T-helper 2 cell treated with Interferon-gamma antibody and Interleukin-4, amounts not matched to agents 100 ng/mL and 5 ng/mL, for 36 hours (primary cell): ENCODE measurements around the gene QKI. TPM values are rescaled to one million over a fixed set of nuclear protein-coding genes. Genes with fewer than 3 reads are reported as not detected.
"Not testable (repeated sequence)": the region's sequence is repeated elsewhere in the genome, so short reads cannot be mapped to it uniquely, and the experiment has no call there.

ENCODE experiments used
- intact Hi-C: fragments of 100-400 bp; cut with micrococcal nuclease; formaldehyde crosslinking; loops from one replicate; pipeline ENCODE4 v1.15.1; 2023
- total RNA-seq: library from RNA; stranded (reverse); gene quantifications from 2 replicates; pipeline ENCODE4 v1.2.3, GENCODE V29; 2022

Gene QKI
- total RNA-seq, result 48.4 and 59.5 TPM in 2 replicates

DNA sequence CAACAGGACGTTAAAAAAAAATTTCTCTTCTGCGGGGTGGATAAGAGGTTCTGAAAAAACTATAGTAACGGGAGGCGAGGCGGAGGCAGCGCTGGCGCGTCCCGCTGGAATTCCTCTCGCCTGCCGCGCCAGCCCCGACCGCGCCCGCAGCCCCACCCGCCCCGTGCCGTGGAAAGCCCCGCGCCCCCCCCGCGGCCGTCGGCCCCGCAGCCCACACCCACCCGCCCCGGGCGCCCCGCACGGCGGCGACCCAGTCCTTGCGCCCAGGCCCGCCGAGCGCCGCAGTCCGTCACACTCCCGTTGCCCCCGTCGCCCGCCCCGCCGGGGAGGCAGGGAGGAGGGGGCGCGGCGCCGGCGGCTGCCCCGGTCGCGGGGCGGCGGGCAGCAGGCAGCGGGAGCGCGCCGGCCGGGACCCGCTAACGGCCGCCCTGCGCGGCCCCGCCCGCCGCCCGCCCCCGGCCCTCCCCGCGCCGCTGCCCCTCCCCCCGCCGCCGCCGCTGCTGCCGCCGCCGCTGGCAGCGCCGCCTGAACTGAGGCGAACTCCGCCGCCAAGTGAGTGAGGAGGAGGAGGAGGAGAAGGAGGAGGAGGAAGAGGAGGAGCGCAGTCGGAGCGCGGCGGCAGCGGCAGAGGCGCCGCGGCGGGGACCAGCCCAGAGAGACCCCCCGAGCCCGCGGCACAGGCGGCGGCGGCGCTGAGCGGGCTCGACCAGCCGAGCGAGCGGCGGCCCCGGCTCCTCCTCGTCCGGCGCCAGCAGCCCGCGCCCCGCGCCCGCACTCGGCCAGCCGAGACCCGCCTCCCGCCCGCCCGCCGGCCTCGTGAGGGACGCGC, at the start of gene QKI:
Gene QKI (plus strand): TSS at position 602 of the 829 bp plus-strand sequence. CDS start 476 bp downstream, outside the sequence.
- intact Hi-C loops, result loop anchor here (1.0 kb wide), 2 partner anchors 8 to 687 kb away; partner anchors contain the start of genes PACRG and PRKN

DNA sequence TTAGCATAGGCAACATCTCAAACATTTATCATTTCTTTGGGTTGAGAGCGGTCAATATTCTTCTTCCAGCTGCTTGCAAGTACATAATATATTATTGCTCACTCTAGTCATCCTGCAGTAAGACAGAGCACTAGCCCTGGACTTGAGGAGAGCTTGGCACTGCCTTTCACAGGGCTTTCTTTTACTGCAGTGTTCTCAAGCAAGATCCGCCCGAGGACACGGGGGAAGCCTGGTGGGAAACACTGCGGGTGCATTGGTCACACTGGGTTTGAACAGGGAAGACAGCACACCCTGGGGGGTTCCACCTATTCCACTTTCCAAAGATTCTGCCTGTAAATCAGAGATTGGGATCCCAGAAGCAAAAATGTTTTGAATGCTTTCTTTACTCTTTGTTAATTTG, 48.2 kb upstream of the QKI start:
- intact Hi-C loops, result no loop called here

- intact Hi-C loops, result no loop called here
These were observed 46.9 kb upstream of the QKI start for GRCh38 chr6:163367497-163368183.

GRCh38 chr6:163369141-163369540, 45.4 kb upstream of the QKI start:
- intact Hi-C loops, result no loop called here

- intact Hi-C loops, result no loop called here
These were observed 44.7 kb upstream of the QKI start for GRCh38 chr6:163369628-163370365.

DNA sequence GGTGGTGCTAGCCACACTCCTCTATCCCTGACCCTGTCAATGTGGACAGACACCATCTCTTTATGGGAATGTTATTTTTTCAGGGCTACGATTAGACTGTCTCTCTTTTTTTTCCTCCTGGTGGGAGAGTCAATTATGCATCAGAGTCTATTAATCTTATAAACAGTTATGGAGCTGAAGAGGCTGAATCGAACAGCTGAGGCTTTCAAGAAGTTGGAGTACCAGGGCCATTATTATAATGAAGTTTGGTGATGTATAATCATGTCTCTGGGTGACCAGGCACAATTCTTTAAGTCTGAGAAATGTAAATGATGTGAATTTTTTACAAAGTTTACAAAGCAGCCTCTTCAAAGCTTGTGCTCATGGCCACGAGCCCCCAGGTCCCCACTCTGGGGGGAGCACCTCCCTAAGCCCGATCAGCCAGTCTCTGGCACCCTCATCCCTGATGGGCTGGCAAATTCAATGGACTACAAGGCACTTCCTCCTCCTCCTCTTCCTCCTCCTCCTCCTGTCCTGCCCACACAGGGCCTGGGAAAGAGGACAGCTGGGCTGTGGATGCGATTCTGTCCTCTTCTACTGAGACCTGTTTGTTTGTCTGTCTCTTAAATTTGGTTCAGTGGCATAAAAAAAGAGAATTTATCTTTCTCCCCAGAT, 43.9 kb upstream of the QKI start:
- intact Hi-C loops, result no loop called here

DNA sequence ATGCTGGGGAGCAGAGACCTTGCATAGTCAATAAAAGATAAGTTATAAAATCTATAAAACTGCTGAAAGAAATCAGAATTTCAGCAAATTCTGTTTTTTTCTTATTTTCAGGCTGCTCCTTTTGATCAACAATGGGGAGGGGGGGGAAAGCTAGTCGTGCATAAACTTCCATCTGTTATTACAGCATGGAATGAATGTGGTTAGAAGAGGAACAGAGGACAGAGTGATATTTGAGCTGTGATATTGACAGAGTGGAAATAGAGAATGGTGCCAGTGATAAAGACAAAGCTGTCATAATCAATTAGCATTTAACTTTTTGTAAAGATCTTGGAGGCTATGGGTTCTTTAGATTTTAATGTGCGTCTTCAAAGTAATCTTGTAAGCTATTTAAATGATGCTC, 43.4 kb upstream of the QKI start:
- intact Hi-C loops, result no loop called here

GRCh38 chr6:163373240-163373639, 41.3 kb upstream of the QKI start:
- intact Hi-C loops, result no loop called here

GRCh38 chr6:163375361-163375760, 39.2 kb upstream of the QKI start:
- intact Hi-C loops, result no loop called here

GRCh38 chr6:163376187-163376586, 38.3 kb upstream of the QKI start:
- intact Hi-C loops, result no loop called here

DNA sequence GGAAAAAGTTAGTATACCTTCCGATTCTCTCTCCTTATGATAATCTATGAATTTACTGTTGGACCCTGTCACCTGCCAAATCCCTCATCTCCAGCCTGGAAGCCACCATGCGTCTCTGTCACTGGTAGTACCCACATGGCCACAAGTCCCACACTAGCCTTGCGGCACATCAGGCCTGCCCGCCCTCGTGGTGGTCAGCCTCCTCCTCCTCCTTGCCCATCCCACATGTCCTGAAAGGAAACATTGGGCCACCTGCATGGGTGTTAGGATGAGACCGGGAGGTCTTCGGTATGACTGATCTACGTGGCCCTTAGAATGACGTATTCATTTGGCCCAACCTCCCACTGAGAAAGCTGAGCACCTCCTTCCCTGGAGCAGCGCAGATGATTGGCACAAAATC, 37.0 kb upstream of the QKI start:
- intact Hi-C loops, result no loop called here

GRCh38 chr6:163380216-163380615, 34.3 kb upstream of the QKI start:
- intact Hi-C loops, result no loop called here

DNA sequence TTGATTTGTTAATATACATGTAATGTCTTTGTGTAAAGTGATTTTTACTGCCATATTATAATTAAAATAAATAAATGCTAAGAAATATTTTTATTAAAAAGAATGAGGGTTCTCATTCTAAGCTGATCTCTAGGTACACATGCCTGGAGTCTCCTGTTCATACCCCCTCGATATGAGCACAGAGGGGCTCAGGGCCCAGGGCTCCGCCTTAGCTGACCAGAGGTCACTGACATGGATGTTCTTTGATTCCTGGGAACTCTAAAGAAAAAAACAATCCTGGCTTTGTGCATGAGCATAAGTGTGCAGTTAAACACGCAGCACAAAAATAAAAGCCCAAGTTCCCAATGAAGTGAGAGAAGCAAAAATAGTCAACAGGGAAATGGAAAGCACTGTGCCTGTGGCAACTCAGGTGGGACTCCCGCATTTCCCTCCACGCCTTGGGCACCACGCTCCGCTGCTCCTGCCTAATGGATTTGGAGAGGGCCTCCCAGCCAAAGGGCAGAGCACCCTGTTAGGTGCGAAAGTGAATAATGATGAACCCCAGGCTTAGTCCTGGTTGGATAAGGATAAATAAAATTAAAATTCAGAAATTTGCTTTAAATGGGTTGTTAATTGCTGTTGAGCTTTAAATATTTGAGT, 33.3 kb upstream of the QKI start:
- intact Hi-C loops, result no loop called here

- intact Hi-C loops, result not testable (repeated sequence)
These were observed 31.1 kb upstream of the QKI start for GRCh38 chr6:163383396-163383795.

GRCh38 chr6:163383912-163384311, 30.6 kb upstream of the QKI start:
- intact Hi-C loops, result no loop called here

DNA sequence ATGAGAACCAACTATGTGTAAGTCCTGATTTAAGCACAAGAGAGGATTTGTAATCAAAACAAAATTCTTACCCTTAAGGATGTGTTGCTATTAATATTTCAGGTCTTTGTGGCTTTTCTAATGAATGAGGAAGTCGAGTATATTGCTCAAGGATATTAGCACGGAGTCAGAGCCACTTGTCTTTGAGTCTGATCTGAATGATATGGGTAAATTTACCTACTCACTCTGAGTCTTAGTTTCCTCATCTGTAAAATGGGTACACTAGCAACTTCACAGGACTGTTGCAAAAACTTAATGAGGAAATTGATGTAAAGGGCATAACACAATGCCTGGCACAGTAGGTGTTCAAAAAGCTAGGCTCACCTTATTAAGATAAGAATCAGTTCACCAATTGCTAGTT, 30.0 kb upstream of the QKI start:
- intact Hi-C loops, result no loop called here

DNA sequence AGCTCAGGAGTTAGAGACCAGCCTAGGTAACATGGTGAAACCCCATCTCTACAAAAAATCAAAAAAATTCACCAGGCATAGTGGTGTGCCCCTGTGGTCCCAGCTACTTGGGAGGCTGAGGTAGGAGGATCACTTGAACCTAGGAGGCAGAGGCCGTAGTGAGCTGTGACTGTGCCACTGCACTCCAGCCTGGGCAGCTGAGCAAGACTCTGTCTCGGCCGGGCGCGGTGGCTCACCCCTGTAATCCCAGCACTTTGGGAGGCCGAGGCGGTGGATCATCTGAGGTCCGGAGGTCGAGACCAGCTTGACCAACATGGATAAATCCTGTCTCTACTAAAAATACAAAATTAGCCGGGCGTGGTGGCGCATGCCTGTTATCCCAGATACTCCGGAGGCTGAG, 29.0 kb upstream of the QKI start:
- intact Hi-C loops, result not testable (repeated sequence)

GRCh38 chr6:163386329-163386908, 28.1 kb upstream of the QKI start:
- intact Hi-C loops, result no loop called here

GRCh38 chr6:163387317-163387716, 27.2 kb upstream of the QKI start:
- intact Hi-C loops, result no loop called here

- intact Hi-C loops, result no loop called here
These were observed 25.2 kb upstream of the QKI start for GRCh38 chr6:163389354-163389753.

GRCh38 chr6:163390770-163391169, 23.7 kb upstream of the QKI start:
- intact Hi-C loops, result no loop called here
